HG03025 (cell line): ENCODE results near the gene MIOS.

ENCODE experiments used
- ATAC-seq: cut with Tn5 transposase; IDR thresholded peaks from one replicate; pipeline ENCODE4 v1.9.1; 2021; ENCODE audit warnings: mild to moderate bottlenecking, moderate library complexity; ENCODE audit not compliant: unreplicated experiment, low FRiP score

MIOS gene

DNA sequence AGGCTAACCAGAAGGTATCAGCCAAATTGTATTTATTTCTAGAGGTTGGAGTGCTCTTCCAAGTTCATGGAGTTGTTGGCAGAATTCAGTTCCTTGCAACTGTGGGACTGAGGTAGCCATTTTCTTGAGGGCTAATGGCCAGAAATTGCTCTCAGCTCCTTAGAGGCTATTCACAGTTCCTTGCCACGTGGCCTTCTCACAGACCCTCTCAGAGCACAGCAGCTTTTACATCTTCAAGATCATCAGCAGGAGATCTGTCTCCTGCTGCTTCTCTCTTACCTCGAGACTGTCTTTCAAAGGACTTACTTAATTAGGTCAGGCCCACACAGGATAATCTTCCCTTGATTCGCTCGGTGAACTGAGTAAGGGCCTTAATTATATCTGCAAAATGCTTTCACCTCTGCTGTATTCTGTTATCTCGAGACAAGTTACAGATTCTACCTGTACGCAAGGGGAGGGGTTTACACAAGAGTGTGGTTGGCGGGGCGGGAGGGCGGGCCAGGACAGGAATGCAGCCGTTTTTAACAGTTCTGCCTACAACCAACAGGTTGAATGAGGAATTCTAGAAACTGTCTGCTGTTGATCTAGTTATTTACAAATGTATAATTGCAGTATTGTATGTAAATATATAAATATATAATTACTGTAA is 15.0 kb downstream of the MIOS start:
- no peak for ATAC-seq

- no peak for ATAC-seq
Measured at GRCh38 chr7:7582596-7582995, 15.9 kb downstream of the MIOS start.

DNA sequence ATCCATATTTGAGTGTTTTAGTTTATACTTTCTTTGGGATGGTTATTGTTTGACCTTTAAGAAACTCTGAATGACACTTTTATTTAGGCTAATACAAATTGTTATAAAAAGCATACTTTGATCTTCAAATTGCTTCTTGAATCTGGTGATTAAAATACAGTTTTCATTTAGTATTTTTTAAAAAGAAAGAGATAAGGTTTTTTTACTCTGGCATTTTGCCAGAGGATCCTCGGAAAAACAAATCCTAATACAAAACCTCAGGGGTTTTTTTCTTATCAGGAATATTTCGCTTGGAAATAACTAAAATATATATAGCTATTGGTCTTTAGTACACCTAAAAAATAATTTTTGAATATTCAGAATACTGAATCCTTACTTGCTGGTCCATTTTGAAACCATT is 17.0 kb downstream of the MIOS start:
- no peak for ATAC-seq

DNA sequence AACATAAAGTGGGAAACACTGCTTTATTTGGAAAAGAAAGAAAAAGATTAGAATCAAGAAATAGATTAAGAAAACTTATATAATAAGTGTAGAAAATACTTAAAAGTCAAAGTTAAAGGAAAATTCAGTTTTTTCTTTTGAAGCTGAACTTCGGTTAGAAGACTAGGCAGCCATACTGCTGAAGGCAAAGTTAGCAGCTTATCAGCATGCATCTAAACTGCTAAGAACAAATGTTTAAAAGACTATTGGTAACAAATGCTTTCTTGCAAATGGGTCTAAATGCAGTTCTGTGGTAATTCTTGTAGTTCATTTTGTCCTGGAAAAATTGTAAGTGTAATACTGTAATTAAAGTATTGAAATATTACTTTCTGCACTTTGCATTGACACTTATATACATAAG is 18.0 kb downstream of the MIOS start:
- no peak for ATAC-seq

DNA sequence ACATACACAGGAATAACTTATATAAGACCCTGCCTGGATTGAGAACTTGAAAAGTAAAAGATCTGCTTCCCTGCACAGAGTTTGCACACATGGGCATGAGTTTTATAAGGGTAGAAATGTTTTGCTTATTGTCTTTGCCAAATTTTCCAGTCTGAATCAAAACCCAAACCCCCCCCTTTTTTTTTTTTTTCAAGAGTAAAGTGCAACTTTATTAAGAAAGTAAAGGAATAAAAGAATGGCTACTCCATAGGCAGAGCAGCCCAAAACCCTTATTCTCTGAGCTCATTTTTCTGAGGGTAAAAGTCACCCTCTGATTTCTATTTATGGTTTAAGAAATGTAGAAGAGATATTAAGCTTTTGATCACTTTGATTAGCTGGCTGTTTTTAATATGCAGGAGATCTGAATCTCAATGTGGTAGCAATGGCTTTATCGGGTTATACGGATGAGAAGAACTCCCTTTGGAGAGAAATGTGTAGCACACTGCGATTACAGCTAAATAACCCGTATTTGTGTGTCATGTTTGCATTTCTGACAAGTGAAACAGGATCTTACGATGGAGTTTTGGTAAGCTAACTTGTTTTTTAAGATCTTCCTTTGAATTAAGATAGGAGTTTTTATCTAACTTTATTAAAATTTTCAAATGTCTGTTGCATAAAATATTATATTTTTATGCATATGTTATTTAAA is 18.7 kb downstream of the MIOS start:
- ATAC-seq, result no peak

- ATAC-seq, result no peak
Measured at GRCh38 chr7:7595451-7595850, 28.8 kb downstream of the MIOS start.

DNA sequence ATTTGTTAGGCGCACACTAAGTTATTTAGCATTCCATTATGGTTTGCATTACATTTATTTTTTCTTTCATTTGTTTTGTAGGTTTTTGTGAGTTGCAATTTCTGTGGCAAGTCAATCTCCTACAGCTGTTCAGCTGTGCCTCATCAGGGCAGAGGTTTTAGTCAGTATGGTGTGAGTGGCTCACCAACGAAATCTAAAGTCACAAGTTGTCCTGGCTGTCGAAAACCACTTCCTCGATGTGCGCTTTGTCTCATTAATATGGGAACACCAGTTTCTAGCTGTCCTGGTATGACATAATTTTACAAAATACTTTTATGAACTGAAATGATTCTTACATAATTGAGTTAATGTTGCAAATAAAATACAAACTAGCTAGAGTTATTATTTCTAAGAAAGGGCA is 29.5 kb downstream of the MIOS start:
- no peak for ATAC-seq

- ATAC-seq, result no peak
Measured at GRCh38 chr7:7607010-7607409, 40.3 kb downstream of the MIOS start.

DNA sequence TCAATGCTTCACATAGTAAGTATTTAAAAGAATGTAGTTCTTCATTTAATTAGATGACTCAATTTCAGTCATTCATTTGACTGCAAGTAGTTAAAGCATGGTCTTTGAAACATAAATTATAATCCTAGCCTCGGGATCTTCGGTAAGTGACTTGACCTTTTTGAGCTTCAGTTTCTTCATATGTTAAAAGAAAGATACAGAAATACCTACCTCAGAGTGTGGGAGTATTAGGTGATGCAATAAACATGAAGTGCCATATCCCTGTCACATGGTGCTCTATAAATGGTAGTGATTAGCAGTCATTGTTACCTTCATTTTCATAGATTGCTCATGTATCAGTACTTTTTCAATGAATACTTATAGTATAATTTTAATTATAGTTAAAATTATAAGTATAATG is 42.6 kb downstream of the MIOS start:
- no peak for ATAC-seq

DNA sequence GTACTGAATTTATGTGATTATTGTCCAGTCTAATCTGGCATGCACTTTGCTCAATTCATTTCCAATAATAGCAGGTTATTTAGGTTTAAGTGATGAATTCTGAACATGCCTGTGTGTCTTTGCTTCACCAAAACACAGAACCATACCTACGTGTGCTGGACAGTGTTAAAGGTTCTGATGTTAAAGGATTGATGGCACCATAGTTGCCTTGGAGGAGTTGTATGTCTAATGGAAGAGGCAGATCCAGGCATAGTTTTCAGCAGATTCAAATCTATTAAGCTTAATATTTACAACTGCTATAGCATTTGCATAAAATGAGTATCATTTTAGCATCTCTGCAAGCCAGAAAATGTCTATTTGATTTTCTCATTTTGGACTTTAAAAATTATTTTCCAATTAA is 45.8 kb downstream of the MIOS start:
- no peak for ATAC-seq

DNA sequence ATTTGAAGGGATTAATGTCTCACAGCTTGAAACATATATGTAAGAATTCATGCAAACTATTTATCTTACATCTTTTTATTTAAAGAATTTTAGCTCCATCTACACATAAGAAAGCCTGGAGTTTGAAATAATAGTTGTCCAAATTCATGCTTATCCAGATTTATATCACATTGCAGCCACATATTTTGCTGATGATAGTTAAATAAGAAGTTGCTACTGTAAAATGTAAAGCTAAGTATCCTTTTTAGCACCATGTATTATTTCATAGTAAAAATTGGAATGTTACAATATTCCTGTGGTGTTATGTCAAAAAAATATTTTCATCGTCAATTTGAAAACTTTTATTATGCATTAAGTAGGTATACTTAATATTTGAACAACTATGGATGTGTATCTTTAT is 46.5 kb downstream of the MIOS start:
- no peak for ATAC-seq

DNA sequence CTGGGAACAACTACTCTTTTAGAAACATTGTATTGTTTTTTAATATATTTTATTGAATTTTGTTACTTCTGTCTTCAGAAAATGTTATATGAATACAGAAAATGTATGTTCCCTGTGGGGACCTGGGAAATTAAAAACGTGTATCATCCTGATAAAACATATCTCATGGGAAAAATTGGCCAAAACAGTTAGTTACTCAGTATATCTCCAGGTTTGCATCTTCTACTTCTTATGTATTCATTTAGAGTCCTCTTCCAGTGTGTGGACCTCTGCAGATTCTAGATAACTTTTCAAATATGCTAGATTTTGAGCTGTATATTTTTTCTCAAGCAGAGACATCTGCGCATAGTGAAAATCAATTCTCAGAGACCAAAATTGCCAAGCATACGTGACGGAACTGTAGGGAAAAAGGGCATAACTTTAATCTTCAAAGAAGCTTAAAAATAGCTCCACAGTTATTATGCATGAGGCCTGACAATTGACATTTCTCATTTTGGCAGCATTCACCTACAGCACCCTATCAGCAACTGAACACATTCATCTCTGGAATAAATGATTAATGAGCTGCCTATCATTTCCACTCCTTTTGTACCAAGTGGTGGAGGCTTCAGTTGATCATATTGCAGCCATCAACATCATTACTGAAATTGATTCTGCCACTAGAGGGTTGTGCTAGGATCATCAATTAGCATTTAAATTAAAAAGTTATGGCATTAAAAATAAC is 47.5 kb downstream of the MIOS start:
- ATAC-seq, result no peak

DNA sequence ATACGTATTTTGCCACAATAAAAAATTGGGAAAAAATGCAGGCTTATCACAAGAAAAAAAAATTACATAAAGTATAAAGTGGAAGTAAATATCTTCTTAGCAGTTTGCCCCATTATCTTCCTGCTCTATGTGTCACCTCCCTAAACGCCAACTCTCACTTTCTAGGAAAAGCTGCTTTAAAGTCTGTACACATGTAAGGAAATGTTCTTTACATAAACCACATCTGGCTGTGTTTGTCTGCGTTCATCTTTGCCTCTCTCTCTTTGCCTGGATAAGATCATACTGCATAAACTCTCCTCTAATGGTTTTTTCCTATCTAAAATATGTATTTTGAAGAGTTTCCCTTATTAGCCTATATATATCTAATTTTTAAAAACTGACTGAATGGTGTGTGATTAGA is 50.9 kb downstream of the MIOS start:
- no peak for ATAC-seq

DNA sequence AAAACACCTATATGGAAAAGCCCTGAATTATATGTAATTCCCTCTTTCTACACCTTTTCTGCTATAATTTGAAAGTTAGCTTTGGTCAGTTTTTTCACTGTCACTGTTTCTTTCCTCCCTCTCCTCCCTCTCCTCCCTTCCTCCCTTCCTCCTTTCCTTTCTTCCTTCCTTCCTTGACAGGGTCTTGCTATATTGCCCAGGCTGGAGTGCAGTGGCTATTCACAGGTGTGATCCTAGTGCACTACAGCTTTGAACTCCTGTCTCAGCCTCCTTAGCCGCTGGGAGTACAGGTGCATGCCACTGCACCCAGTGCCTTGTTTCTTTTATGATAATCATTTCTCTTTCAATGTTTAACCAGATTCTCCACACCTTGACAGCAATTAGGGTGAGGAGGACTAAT is 51.7 kb downstream of the MIOS start:
- no peak for ATAC-seq

DNA sequence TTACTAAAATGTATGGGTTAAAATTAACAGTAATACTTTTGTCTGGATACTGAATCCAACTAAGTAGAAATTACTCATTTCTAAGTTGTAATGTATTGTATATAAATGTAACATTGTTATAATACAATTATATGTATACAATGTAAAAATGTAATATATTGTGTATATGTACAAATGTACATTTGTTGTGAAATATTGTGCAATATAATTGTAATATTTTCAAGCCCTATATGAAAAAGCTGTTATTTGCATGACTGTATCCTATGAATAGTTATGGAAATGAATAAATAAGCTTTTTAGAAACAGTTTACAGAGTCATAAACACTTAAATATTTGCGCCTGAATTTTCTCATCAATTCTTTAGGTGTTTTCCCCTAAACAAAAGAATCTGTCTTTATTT is 53.6 kb downstream of the MIOS start:
- no peak for ATAC-seq

GRCh38 chr7:7620644-7621210 is 54.0 kb downstream of the MIOS start:
- ATAC-seq, result no peak

- ATAC-seq, result no peak
Measured at GRCh38 chr7:7628476-7628875, 61.8 kb downstream of the MIOS start.

DNA sequence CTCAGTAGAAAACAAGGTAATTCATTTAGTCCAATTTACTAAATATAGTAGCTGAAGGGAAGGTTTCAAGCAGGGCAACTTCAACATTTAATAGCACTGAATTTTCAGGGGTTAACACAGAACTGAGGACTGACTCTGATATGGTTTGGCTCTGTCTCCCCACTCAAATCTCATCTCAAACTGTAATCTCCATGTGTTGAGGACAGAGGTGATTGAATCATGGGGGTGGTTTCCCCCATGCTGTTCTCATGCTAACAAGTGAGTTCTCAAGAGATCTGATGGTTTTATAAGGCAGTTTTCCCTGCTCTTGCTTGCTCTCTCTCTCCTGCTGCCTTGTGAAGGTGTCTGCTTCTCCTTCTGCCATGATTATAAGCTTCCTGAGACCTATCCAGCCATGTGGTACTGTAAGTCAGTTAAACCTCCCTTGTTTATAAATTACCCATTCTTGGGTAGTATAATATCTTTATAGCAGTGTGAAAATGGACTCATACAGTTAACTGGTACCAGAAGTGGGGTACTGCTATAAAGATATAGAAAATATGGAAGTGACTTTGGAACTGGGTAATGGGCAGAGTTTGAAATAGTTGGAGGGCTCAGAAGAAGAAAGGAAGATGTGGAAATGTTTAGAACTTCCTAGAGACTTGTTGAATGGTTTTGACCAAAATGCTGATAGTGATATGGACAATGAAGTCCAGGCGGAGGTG is 64.1 kb downstream of the MIOS start:
- no peak for ATAC-seq

GRCh38 chr7:7639421-7639820 is 72.7 kb downstream of the MIOS start:
- ATAC-seq, result no peak

- ATAC-seq, result no peak
Measured at GRCh38 chr7:7639847-7640220, 73.2 kb downstream of the MIOS start.
